Lower lobe of right lung (tissue), 2 donors: Measurements from ENCODE around the gene DYNC1LI1. TPM values are rescaled to one million over a fixed set of nuclear protein-coding genes. Genes with fewer than 3 reads are reported as not detected.

Experiments
- ATAC-seq, 2 donors: fragments of 200-7000 bp; cut with Tn5 transposase; one replicate each; pipeline ENCODE4 v1.9.1; 2020 to 2022; ENCODE audit warnings: mild to moderate bottlenecking in 2 of 2, moderate library complexity in 2 of 2
- DNase-seq: peaks from one replicate; pipeline ENCODE4 v3.0.0-alpha.2; 2020
- H3K27ac ChIP-seq: fragments of 200-600 bp; one replicate; pipeline ENCODE4 v1.8.0; 2022
- H3K27me3 ChIP-seq: fragments of 200-600 bp; one replicate; pipeline ENCODE4 v1.8.0; 2022; ENCODE audit warnings: low read depth
- H3K36me3 ChIP-seq: fragments of 200-600 bp; one replicate; pipeline ENCODE4 v1.8.0; 2022; ENCODE audit warnings: mild to moderate bottlenecking
- H3K4me1 ChIP-seq: fragments of 200-600 bp; one replicate; pipeline ENCODE4 v1.8.0; 2022
- H3K4me3 ChIP-seq: fragments of 200-600 bp; one replicate; pipeline ENCODE4 v1.8.0; 2022; ENCODE audit warnings: mild to moderate bottlenecking
- H3K9me3 ChIP-seq: fragments of 200-600 bp; one replicate; pipeline ENCODE4 v1.8.0; 2022
- CTCF ChIP-seq: fragments of 200-600 bp; IDR thresholded peaks from one replicate; pipeline ENCODE4 v1.8.0; 2022; ENCODE audit warnings: antibody characterized with exemption, mild to moderate bottlenecking
- intact Hi-C: fragments of 100-400 bp; cut with DNase I; formaldehyde crosslinking; loops from one replicate; pipeline ENCODE4 v1.11.0; 2022
- total RNA-seq: library from RNA; stranded (reverse); fragmentation: NEBNext Ultra II Directional; extraction: Animal tissue kit (Norgen Biotek cat#: 25700); gene quantifications from one replicate; pipeline ENCODE4 v1.2.1, GENCODE V29; 2021
- donor health status: DM: no; HTN: yes; CAD: no; lungs with severe emphysema.

The DYNC1LI1 gene
- total RNA-seq, 1 donor from 2014 or later: 35.6 TPM

- H3K9me3 ChIP-seq: no peaks in the 10 kb centered on the region
- no peak overlapping the region for H3K4me3 ChIP-seq
- peaks cover 33% of the 10 kb centered on the region for H3K4me1 ChIP-seq
- no peak for ATAC-seq
- no peaks in the 10 kb centered on the region for H3K27me3 ChIP-seq
- DNase-seq: no peak
- no peak overlapping the region for H3K27ac ChIP-seq
- intact Hi-C loops: no loop called here
- TF ChIP-seq CTCF: no peak
- peaks cover 25% of the 10 kb centered on the region for H3K36me3 ChIP-seq
Observed at GRCh38 chr3:32492684-32493436, 77.8 kb downstream of the DYNC1LI1 start.

GRCh38 chr3:32488474-32489008 lies 82.1 kb downstream of the DYNC1LI1 start:
- no peak overlapping the region for H3K4me3 ChIP-seq
- no peak for TF ChIP-seq CTCF
- H3K36me3 ChIP-seq: peaks cover 53% of the 10 kb centered on the region
- H3K4me1 ChIP-seq: peaks cover 15% of the 10 kb centered on the region
- no peaks in the 10 kb centered on the region for H3K27me3 ChIP-seq
- ATAC-seq (no peak), DNase-seq (no peak)
- no peaks in the 10 kb centered on the region for H3K9me3 ChIP-seq
- intact Hi-C loops: no loop called here
- no peak overlapping the region for H3K27ac ChIP-seq

GRCh38 chr3:32487781-32488473 lies 82.7 kb downstream of the DYNC1LI1 start:
- Histone ChIP-seq H3K9me3 (no peaks in the 10 kb centered on the region), H3K36me3 (peaks cover 57% of the 10 kb centered on the region), H3K4me3 (no peak overlapping the region), H3K27ac (no peak overlapping the region), H3K4me1 (peaks cover 8% of the 10 kb centered on the region), H3K27me3 (no peaks in the 10 kb centered on the region)
- ATAC-seq (no peak), DNase-seq (no peak)
- TF ChIP-seq CTCF: no peak
- intact Hi-C loops: no loop called here

- Histone ChIP-seq H3K36me3 (peaks cover 67% of the 10 kb centered on the region), H3K4me3 (no peak overlapping the region), H3K4me1 (no peaks in the 10 kb centered on the region), H3K27me3 (no peaks in the 10 kb centered on the region), H3K27ac (no peak overlapping the region), H3K9me3 (no peaks in the 10 kb centered on the region)
- ATAC-seq (peak; percentile 50 to 66), DNase-seq (no peak)
- intact Hi-C loops: no loop called here
- TF ChIP-seq CTCF: no peak
Observed at GRCh38 chr3:32484436-32484835, 86.2 kb downstream of the DYNC1LI1 start.

- Histone ChIP-seq H3K9me3 (no peaks in the 10 kb centered on the region), H3K27me3 (no peaks in the 10 kb centered on the region), H3K4me1 (no peaks in the 10 kb centered on the region), H3K4me3 (no peak overlapping the region), H3K36me3 (peaks cover 70% of the 10 kb centered on the region), H3K27ac (no peak overlapping the region)
- TF ChIP-seq CTCF: no peak
- no peak for DNase-seq
- ATAC-seq: no peak
- intact Hi-C loops: no loop called here
Observed at GRCh38 chr3:32483772-32484171, 86.9 kb downstream of the DYNC1LI1 start.
